HepG2 (cell line): ENCODE results near the gene DTYMK. TPM values are rescaled to one million over a fixed set of nuclear protein-coding genes. Genes with fewer than 3 reads are reported as not detected.

Experiments
- ASH2L ChIP-seq: fragments of 300-600, 200-600 bp; sonication (generic); IDR thresholded peaks from 2 replicates; pipeline ENCODE4 v1.7.0; 2017; ENCODE audit warnings: low read depth, mild to moderate bottlenecking, moderate library complexity, mixed read lengths, low read length; ENCODE audit not compliant: insufficient read length
- EHMT2 ChIP-seq: fragments of 200-600 bp; sonication (generic); IDR thresholded peaks from 2 replicates; pipeline ENCODE4 v1.7.0; 2017; ENCODE audit warnings: antibody characterized with exemption, low read depth, low read length, borderline replicate concordance
- KLF6 ChIP-seq: IDR thresholded peaks from 2 replicates; pipeline ENCODE4 v1.8.0; 2016; ENCODE audit warnings: missing biosample characterization, missing genetic modification reagents
- MAFK ChIP-seq, 2 experiments: IDR thresholded peaks in 1 of 2; conservative IDR thresholded peaks in 1 of 2; 2 replicates each; pipeline ENCODE4 v1.6.1; 2011; ENCODE audit warnings: improper control_type of control experiment in 2 of 2, low read length in 2 of 2
- PAWR ChIP-seq: sonication (generic); formaldehyde crosslinking; IDR thresholded peaks from 2 replicates; pipeline ENCODE4 v1.4.0; 2020; ENCODE audit warnings: missing genetic modification reagents, mild to moderate bottlenecking, borderline replicate concordance
- REXO4 ChIP-seq: sonication (generic); formaldehyde crosslinking; IDR thresholded peaks from 2 replicates; pipeline ENCODE4 v1.8.0; 2022; ENCODE audit warnings: missing genetic modification reagents, mild to moderate bottlenecking, borderline replicate concordance
- SRF ChIP-seq: IDR thresholded peaks from 2 replicates; pipeline ENCODE4 v1.6.1; 2011; ENCODE audit warnings: mild to moderate bottlenecking, low read depth, low read length, moderate library complexity
- TFAP4 ChIP-seq: sonication (generic); IDR thresholded peaks from 2 replicates; pipeline ENCODE4 v1.6.1; 2016; ENCODE audit warnings: low read depth, borderline replicate concordance
- TFDP1 ChIP-seq: IDR thresholded peaks from 2 replicates; pipeline ENCODE4 v1.6.1; 2016; ENCODE audit warnings: missing compliant biosample characterization, missing genetic modification reagents, borderline replicate concordance
- XBP1 ChIP-seq: sonication (generic); formaldehyde crosslinking; IDR thresholded peaks from 2 replicates; pipeline ENCODE4 v1.5.0; 2020; ENCODE audit warnings: missing genetic modification reagents
- ZHX2 ChIP-seq, 2 experiments: sonication (generic) in 1 of 2; formaldehyde crosslinking in 1 of 2; IDR thresholded peaks; 2 replicates each; pipeline versions ENCODE4 v1.6.1 to v1.9.0; 2014 to 2022; ENCODE audit warnings: antibody characterized with exemption in 1 of 2, borderline replicate concordance in 1 of 2, inconsistent platforms in 1 of 2, low read depth in 1 of 2, missing genetic modification reagents in 1 of 2
- ZMYM4 ChIP-seq: sonication (generic); formaldehyde crosslinking; IDR thresholded peaks from 2 replicates; pipeline ENCODE4 v1.8.1; 2023; ENCODE audit warnings: mild to moderate bottlenecking, missing genetic modification reagents
- ZNF607 ChIP-seq: sonication (generic); formaldehyde crosslinking; IDR thresholded peaks from 2 replicates; pipeline ENCODE4 v1.5.1; 2020; ENCODE audit warnings: missing genetic modification reagents, mild to moderate bottlenecking, borderline replicate concordance
- ZNF75D ChIP-seq: sonication (generic); formaldehyde crosslinking; IDR thresholded peaks from 2 replicates; pipeline ENCODE4 v1.8.1; 2023; ENCODE audit warnings: missing genetic modification reagents, mild to moderate bottlenecking, borderline replicate concordance
- ZSCAN5A ChIP-seq: sonication (generic); formaldehyde crosslinking; IDR thresholded peaks from 2 replicates; pipeline ENCODE4 v1.8.0; 2022; ENCODE audit warnings: mild to moderate bottlenecking, missing genetic modification reagents, borderline replicate concordance
- ZXDC ChIP-seq: sonication (generic); formaldehyde crosslinking; IDR thresholded peaks from 2 replicates; pipeline ENCODE4 v1.5.0; 2020; ENCODE audit warnings: mild to moderate bottlenecking, missing genetic modification reagents
- polyA plus RNA-seq, 8 experiments: library from polyadenylated mRNA; depleted of rRNA in 3 of 8; stranded (reverse) in 7 of 8; unstranded in 1 of 8; fragments of >200 nt; fragmentation: Illumina TruSeq in 4 of 8; extraction: Trizol in 4 of 8; gene quantifications; 2 replicates each; pipeline versions ENCODE4 v1.2.1 to v1.2.3, GENCODE V29; 2011 to 2016; ENCODE audit warnings: low read depth in 4 of 8, missing spikeins in 1 of 8, mixed read lengths in 1 of 8; ENCODE audit not compliant: insufficient read depth in 1 of 8
- total RNA-seq, 5 experiments: library from RNA; depleted of rRNA; stranded (reverse); fragments of >200 nt; fragmentation: Illumina TruSeq; extraction: Trizol; gene quantifications; 2 replicates each; pipeline ENCODE4 v1.2.3, GENCODE V29; 2016; ENCODE audit warnings: low read depth in 1 of 5

Gene DTYMK
- total and polyA plus RNA-seq, 2 of the 13 experiments (the other 11 are each of a cell fraction or from before 2014, with no cell fraction given), result 57.5 to 134 TPM

- TF ChIP-seq ZHX2 (IDR thresholded peaks at IDR 0.05; ENCODE audit: low read depth) (no peak), ZHX2 (CRISPR knock-in tag; IDR thresholded peaks at IDR 0.05; ENCODE audit: borderline replicate concordance) (no peak), ZXDC (CRISPR knock-in tag) (no peak), TFAP4 (no peak), REXO4 (CRISPR knock-in tag) (no peak), SRF (no peak), ZNF75D (CRISPR knock-in tag) (no peak), PAWR (CRISPR knock-in tag) (no peak), ZMYM4 (peak; percentile 27; the same call in 1 of the 2 replicates), XBP1 (CRISPR knock-in tag) (no peak), ZSCAN5A (CRISPR knock-in tag) (no peak), MAFK (conservative IDR thresholded peaks at IDR 0.05 in 1 of 2, IDR thresholded peaks at IDR 0.05 in 1 of 2; ENCODE audit: low read length in 2 of 2) (no peak), TFDP1 (no peak), EHMT2 (no peak), ZNF607 (CRISPR knock-in tag) (no peak; the same call in 1 of the 2 replicates), KLF6 (CRISPR knock-in tag) (no peak), ASH2L (no peak)
Measured at GRCh38 chr2:241659150-241659739, 27.4 kb downstream of the DTYMK start (continued).
